T-helper 2 cell treated with Interferon-gamma antibody and Interleukin-4, amounts not matched to agents 5 μg/mL and 100 μg/mL, for 36 hours (primary cell): ENCODE results near the gene MAPKAP1.

ENCODE experiments used
- DNase-seq: peaks from one replicate; pipeline ENCODE4 v3.0.0; 2021; ENCODE audit warnings: low spot score
- H3K27ac Mint-ChIP-seq: one replicate; pipeline ENCODE4 v1.8.0; 2021; ENCODE audit warnings: mild to moderate bottlenecking, mixed read lengths
- H3K27me3 Mint-ChIP-seq: one replicate; pipeline ENCODE4 v1.8.0; 2021; ENCODE audit warnings: low read depth, mixed read lengths
- H3K36me3 Mint-ChIP-seq: one replicate; pipeline ENCODE4 v1.8.0; 2021; ENCODE audit warnings: low read depth, mixed read lengths
- H3K4me1 Mint-ChIP-seq: one replicate; pipeline ENCODE4 v1.8.0; 2021; ENCODE audit warnings: low read depth, mixed read lengths
- H3K4me3 Mint-ChIP-seq: one replicate; pipeline ENCODE4 v1.8.0; 2022; ENCODE audit warnings: mild to moderate bottlenecking, moderate library complexity, mixed read lengths
- H3K9me3 Mint-ChIP-seq: one replicate; pipeline ENCODE4 v1.8.0; 2021; ENCODE audit warnings: mixed read lengths

The MAPKAP1 gene

DNA sequence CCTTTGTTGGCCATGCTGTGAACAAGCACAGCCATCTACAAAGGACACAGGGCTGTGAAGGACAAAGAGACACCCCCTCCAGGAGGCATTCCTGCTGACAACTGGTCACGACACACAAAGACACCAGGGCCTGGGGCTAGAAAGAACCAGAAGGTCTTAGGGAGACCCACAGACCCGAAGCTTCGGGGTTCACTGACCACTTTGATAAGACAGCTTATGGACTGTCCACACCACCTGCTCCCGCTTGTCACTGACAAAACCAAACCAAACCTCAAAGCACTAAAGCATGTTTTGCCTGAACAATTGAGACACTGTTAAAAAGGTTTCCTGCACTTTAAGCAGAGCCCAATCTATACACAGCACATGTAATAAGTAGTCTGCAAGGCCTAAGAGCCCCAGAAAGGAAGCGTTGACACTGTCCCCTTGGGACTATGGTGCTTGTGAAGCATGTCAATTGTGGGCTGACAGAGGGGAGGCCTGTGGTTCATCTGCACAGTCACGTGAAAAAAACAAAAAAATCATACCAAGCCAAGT, 260.4 kb downstream of the MAPKAP1 start:
- no peak overlapping the region for H3K27ac Mint-ChIP-seq
- no peaks in the 10 kb centered on the region for H3K4me1 Mint-ChIP-seq
- no peak overlapping the region for H3K4me3 Mint-ChIP-seq
- H3K36me3 Mint-ChIP-seq, result peaks cover 2% of the 10 kb centered on the region
- H3K9me3 Mint-ChIP-seq, result no peaks in the 10 kb centered on the region
- H3K27me3 Mint-ChIP-seq, result no peaks in the 10 kb centered on the region
- DNase-seq, result no peak

DNA sequence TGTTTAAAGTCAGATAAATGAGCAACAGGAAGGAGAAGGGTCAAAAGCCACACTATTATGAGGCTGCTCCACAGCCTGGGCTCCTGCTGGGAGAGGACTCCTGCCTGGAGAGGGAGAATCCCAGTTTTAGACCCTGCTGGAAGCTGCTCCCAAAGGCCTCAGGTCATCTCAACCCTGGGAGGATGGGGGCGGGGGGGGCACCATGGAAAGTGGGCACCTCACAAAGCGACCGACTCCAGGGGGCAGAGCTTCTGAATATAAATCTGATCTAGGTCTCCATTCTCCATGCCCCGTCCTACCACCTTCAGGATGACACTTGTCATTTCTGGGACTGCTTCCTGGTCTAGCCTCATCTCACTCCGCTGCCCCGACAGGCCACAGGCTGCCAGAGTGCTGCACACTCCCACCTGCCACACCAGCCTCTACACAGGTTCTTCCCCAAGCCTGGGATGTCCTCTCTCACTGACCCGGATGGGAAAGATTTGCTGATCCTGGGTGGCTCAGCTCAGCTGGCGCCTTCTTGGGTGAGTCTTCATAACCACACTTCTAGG, 262.0 kb downstream of the MAPKAP1 start:
- no peak for DNase-seq
- Mint-ChIP-seq H3K27me3 (no peaks in the 10 kb centered on the region), H3K27ac (no peak overlapping the region), H3K9me3 (no peaks in the 10 kb centered on the region), H3K4me1 (no peaks in the 10 kb centered on the region), H3K36me3 (peaks cover 2% of the 10 kb centered on the region), H3K4me3 (no peak overlapping the region)

DNA sequence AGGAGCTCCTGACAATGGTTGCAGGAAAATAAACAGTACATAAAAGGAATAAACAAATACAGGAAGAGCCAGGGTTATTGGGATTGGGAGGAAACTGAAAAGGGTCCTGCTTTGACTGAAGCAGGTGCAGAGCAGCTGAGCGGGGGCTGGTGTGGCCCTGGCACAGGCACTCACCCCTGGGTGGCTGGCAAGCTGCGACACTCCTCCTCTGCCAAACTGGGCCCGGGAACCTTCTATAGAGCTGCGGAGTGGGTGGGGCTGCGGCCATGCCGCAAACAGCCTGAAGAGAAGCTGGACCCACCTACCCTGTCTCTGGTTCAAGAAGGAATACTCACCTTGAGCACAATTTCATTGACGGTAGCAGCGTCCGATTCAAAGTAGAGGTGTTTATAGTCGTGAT, 262.8 kb downstream of the MAPKAP1 start:
- no peaks in the 10 kb centered on the region for H3K36me3 Mint-ChIP-seq
- no peak overlapping the region for H3K27ac Mint-ChIP-seq

GRCh38 chr9:125443367-125443766, 263.6 kb downstream of the MAPKAP1 start:
- Mint-ChIP-seq H3K36me3 (no peaks in the 10 kb centered on the region), H3K27me3 (no peaks in the 10 kb centered on the region), H3K9me3 (no peaks in the 10 kb centered on the region), H3K4me3 (no peak overlapping the region), H3K27ac (no peak overlapping the region), H3K4me1 (no peaks in the 10 kb centered on the region)
- DNase-seq, result no peak

More for the DNA sequence above, 262.8 kb downstream of the MAPKAP1 start:
- no peaks in the 10 kb centered on the region for H3K4me1 Mint-ChIP-seq
- no peaks in the 10 kb centered on the region for H3K27me3 Mint-ChIP-seq
- DNase-seq, result no peak
- H3K9me3 Mint-ChIP-seq, result no peaks in the 10 kb centered on the region
- no peak overlapping the region for H3K4me3 Mint-ChIP-seq

DNA sequence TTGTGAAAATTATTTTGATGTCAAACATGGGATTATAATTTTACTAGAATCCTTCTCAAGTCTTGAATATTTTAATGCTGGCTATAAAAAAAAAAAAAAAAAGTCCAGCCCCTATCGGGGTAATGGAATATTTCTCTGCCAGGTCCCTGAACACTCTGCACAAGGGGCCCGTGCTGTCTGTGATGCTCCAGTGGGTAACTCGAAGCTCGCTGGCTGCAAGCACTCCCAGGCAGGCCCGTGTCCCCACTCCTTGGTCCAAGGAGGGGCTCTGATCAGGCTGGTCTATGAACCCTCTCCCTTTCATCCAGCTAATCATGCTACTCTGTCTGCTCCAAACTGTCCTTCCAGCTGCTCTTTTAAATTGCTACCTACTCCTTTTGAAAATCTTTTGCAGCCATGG, 264.6 kb downstream of the MAPKAP1 start:
- H3K36me3 Mint-ChIP-seq, result no peaks in the 10 kb centered on the region
- H3K27ac Mint-ChIP-seq, result no peak overlapping the region
- no peak for DNase-seq

GRCh38 chr9:125440411-125440810, 266.6 kb downstream of the MAPKAP1 start:
- no peaks in the 10 kb centered on the region for H3K36me3 Mint-ChIP-seq
- H3K4me1 Mint-ChIP-seq, result no peaks in the 10 kb centered on the region
- no peaks in the 10 kb centered on the region for H3K9me3 Mint-ChIP-seq
- DNase-seq, result no peak
- H3K4me3 Mint-ChIP-seq, result no peak overlapping the region
- H3K27me3 Mint-ChIP-seq, result no peaks in the 10 kb centered on the region
- no peak overlapping the region for H3K27ac Mint-ChIP-seq

More for the DNA sequence above, 264.6 kb downstream of the MAPKAP1 start:
- Mint-ChIP-seq H3K9me3 (no peaks in the 10 kb centered on the region), H3K4me1 (no peaks in the 10 kb centered on the region), H3K4me3 (no peak overlapping the region), H3K27me3 (no peaks in the 10 kb centered on the region)

GRCh38 chr9:125439434-125440272, 267.4 kb downstream of the MAPKAP1 start:
- no peak for DNase-seq
- no peaks in the 10 kb centered on the region for H3K4me1 Mint-ChIP-seq
- H3K36me3 Mint-ChIP-seq, result no peaks in the 10 kb centered on the region
- no peak overlapping the region for H3K4me3 Mint-ChIP-seq
- no peaks in the 10 kb centered on the region for H3K9me3 Mint-ChIP-seq
- H3K27ac Mint-ChIP-seq, result no peak overlapping the region
- H3K27me3 Mint-ChIP-seq, result no peaks in the 10 kb centered on the region

GRCh38 chr9:125438506-125439433, 268.2 kb downstream of the MAPKAP1 start:
- no peak overlapping the region for H3K27ac Mint-ChIP-seq
- no peak for DNase-seq
- H3K4me1 Mint-ChIP-seq, result no peaks in the 10 kb centered on the region
- no peaks in the 10 kb centered on the region for H3K9me3 Mint-ChIP-seq
- no peak overlapping the region for H3K4me3 Mint-ChIP-seq
- H3K36me3 Mint-ChIP-seq, result no peaks in the 10 kb centered on the region
- no peaks in the 10 kb centered on the region for H3K27me3 Mint-ChIP-seq

DNA sequence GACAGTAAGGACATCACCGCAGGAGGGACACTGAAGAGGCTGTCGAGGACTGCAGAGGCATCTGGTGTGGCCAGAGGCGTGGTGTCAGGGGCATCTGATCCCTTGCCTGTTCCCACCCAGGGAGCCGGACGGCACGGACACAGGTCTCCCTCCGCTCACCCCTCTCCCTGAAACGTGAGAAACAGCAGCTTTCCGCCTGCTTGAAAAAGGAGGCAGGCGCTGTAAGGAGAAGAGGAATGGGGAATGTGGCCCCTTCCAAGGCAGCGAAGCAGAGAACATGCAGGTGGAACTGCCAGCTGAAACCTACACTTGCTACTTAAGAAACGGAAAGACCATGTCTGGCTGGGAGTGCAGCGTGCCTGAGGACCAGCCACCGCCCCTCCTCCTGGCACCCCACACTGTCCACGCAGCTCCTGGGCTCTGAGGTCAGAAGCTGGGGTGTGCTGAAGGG, 269.2 kb downstream of the MAPKAP1 start:
- no peak for DNase-seq
- Mint-ChIP-seq H3K4me3 (no peak overlapping the region), H3K4me1 (no peaks in the 10 kb centered on the region), H3K27ac (no peak overlapping the region), H3K9me3 (no peaks in the 10 kb centered on the region), H3K36me3 (no peaks in the 10 kb centered on the region), H3K27me3 (no peaks in the 10 kb centered on the region)

DNA sequence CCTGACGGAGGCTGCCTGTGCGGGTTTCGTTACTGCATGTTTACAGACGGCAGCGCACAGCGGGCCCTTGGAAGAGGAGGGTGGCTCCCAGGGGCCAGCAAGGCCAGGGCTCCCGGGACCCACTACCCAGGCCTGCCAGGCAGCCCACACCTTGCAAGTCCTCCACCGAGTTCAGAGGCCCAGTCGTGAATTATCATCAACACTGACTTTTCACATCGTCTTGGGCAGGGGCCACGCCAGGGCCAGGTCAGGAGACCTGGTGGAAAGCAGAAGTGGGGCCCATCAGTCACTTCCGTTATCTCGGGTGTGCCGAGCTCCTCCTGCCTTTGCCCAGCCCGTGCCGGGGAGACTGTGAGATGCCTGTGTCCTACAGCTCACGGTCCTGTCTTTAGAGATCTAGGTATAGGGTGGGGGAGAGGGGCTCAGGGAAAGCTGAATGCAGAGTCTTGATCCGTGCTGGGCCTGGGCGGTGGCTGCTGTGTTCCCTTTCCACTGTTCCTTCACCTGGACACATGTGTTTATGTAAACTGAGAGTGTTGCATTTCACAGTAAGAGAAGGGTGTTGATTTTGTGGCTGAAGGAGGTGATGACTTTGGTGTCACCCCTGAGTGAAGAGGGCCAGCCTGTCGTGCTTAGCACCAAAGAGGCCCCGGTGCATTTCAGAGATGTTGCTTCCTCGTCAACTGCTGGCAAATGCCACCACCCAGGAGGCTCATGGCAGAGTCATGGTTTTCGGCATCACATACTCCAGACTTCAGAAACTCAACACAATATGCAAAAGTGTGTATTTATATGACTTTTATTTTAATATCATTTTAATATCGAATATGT, 270.2 kb downstream of the MAPKAP1 start:
- no peaks in the 10 kb centered on the region for H3K27me3 Mint-ChIP-seq
- no peaks in the 10 kb centered on the region for H3K36me3 Mint-ChIP-seq
- H3K4me1 Mint-ChIP-seq, result no peaks in the 10 kb centered on the region
- no peak overlapping the region for H3K27ac Mint-ChIP-seq
- DNase-seq, result no peak
- no peaks in the 10 kb centered on the region for H3K9me3 Mint-ChIP-seq
- no peak overlapping the region for H3K4me3 Mint-ChIP-seq

GRCh38 chr9:125435776-125436612, 271.0 kb downstream of the MAPKAP1 start:
- Mint-ChIP-seq H3K4me1 (no peaks in the 10 kb centered on the region), H3K27ac (no peak overlapping the region), H3K36me3 (no peaks in the 10 kb centered on the region), H3K4me3 (no peak overlapping the region), H3K9me3 (no peaks in the 10 kb centered on the region), H3K27me3 (no peaks in the 10 kb centered on the region)
- no peak for DNase-seq

DNA sequence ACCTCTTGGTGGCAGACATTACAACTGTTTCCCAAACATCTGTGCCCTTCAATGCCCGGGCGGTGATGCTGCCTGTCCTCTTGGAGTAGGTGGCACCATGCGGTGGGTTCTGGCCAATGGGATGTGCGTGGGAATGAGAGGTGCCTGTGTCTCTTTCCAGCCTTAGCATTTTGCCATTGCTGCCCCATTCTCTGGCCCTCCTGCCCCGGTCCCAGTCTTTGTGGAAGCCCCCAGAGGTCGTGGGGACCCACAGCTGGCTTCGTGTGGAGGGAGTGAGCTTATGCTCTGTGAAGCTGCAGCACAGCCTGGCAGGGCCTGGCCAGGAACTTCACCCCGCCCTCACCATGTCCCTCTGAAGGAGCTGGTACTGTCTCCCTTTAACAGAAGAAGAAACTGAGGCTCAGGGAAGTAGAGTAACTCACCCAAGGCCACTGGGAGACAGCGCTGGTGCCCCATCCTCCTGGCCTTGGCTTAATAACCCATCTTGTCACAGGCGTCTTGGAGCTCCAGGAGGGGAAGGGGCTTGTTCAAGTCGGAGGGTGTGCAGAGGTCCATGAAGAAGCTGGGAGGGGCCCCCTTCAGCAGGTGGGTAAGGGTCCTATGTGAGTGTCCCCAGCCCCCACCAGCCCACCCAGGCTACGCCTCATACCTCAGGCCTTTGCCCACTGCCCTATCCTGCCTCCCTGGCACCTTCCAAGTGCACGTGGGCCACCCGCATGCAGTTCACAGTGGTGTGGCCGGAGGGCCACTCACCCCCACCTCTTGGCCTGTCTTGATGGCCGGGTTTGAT, 271.8 kb downstream of the MAPKAP1 start:
- Mint-ChIP-seq H3K27me3 (no peaks in the 10 kb centered on the region), H3K4me3 (no peak overlapping the region), H3K27ac (no peak overlapping the region), H3K36me3 (no peaks in the 10 kb centered on the region), H3K9me3 (no peaks in the 10 kb centered on the region), H3K4me1 (no peaks in the 10 kb centered on the region)
- DNase-seq, result no peak
